Astrocyte (in vitro differentiated cells and primary cell): ENCODE measurements around the gene HOXD1. TPM values are rescaled to one million over a fixed set of nuclear protein-coding genes. Genes with fewer than 3 reads are reported as not detected.

Experiments
- DNase-seq: peaks from one replicate; pipeline ENCODE4 v3.0.0-alpha.2; 2010; ENCODE audit warnings: low read depth
- FAIRE-seq: peaks from 2 replicates; lab custom pipeline; 2011; peaks lifted over from hg19 to GRCh38; lab: Jason Lieb, UNC
- H2AFZ ChIP-seq: 2 replicates; pipeline ENCODE4 v1.6.0; 2012; ENCODE audit warnings: low read depth, low read length, inconsistent platforms
- H3K27ac ChIP-seq: 2 replicates; pipeline ENCODE4 v1.5.1; 2011; ENCODE audit warnings: low read depth, low read length, inconsistent platforms
- H3K27me3 ChIP-seq: 2 replicates; pipeline ENCODE4 v1.6.0; 2011; ENCODE audit warnings: low read length, inconsistent platforms; ENCODE audit not compliant: insufficient read depth
- H3K36me3 ChIP-seq: 2 replicates; pipeline ENCODE4 v1.5.1; 2011; ENCODE audit warnings: low read length, inconsistent platforms; ENCODE audit not compliant: insufficient read depth
- H3K4me1 ChIP-seq: 2 replicates; pipeline ENCODE4 v1.5.1; 2011; ENCODE audit warnings: low read length, inconsistent platforms; ENCODE audit not compliant: insufficient read depth
- H3K4me2 ChIP-seq: 2 replicates; pipeline ENCODE4 v1.6.0; 2012; ENCODE audit warnings: low read length, inconsistent platforms
- H3K4me3 ChIP-seq: 2 replicates; pipeline ENCODE4 v1.5.1; 2011; ENCODE audit warnings: low read depth, mild to moderate bottlenecking, low read length, inconsistent platforms; ENCODE audit not compliant: insufficient read depth
- H3K79me2 ChIP-seq: 2 replicates; pipeline ENCODE4 v1.6.0; 2012; ENCODE audit warnings: mild to moderate bottlenecking, low read length, inconsistent platforms; ENCODE audit not compliant: insufficient read depth
- H3K9ac ChIP-seq: 2 replicates; pipeline ENCODE4 v1.6.0; 2012; ENCODE audit warnings: mild to moderate bottlenecking, low read length, inconsistent platforms
- H3K9me3 ChIP-seq: 2 replicates; pipeline ENCODE4 v1.5.1; 2012; ENCODE audit warnings: low read depth, mild to moderate bottlenecking, low read length, inconsistent platforms; ENCODE audit not compliant: insufficient read depth
- H4K20me1 ChIP-seq: 2 replicates; pipeline ENCODE4 v1.6.0; 2012; ENCODE audit warnings: low read length, inconsistent platforms; ENCODE audit not compliant: insufficient read depth
- H3K27ac Mint-ChIP-seq: one replicate; pipeline ENCODE4 v1.8.0; 2021; ENCODE audit warnings: mild to moderate bottlenecking, mixed read lengths; ENCODE audit not compliant: unreplicated experiment
- H3K27me3 Mint-ChIP-seq: one replicate; pipeline ENCODE4 v1.8.0; 2021; ENCODE audit warnings: low read depth, mixed read lengths; ENCODE audit not compliant: unreplicated experiment
- H3K36me3 Mint-ChIP-seq: one replicate; pipeline ENCODE4 v1.8.0; 2021; ENCODE audit warnings: low read depth, mixed read lengths; ENCODE audit not compliant: unreplicated experiment
- H3K4me1 Mint-ChIP-seq: one replicate; pipeline ENCODE4 v1.8.0; 2021; ENCODE audit warnings: low read depth, mixed read lengths; ENCODE audit not compliant: unreplicated experiment
- H3K4me3 Mint-ChIP-seq: one replicate; pipeline ENCODE4 v1.8.0; 2021; ENCODE audit warnings: mild to moderate bottlenecking, moderate library complexity, mixed read lengths; ENCODE audit not compliant: unreplicated experiment
- H3K9me3 Mint-ChIP-seq: one replicate; pipeline ENCODE4 v1.8.0; 2021; ENCODE audit warnings: mild to moderate bottlenecking, mixed read lengths; ENCODE audit not compliant: unreplicated experiment
- CTCF ChIP-seq: IDR thresholded peaks from 2 replicates; pipeline ENCODE4 v1.5.1; 2011; ENCODE audit warnings: low read depth, mild to moderate bottlenecking, inconsistent platforms, low read length, moderate library complexity; ENCODE audit not compliant: insufficient read depth
- EZH2 ChIP-seq: IDR thresholded peaks from 2 replicates; pipeline ENCODE4 v1.6.1; 2012; ENCODE audit warnings: mild to moderate bottlenecking, low read length, inconsistent platforms; ENCODE audit not compliant: insufficient read depth
- total RNA-seq: library from RNA; stranded (reverse); gene quantifications from 2 replicates; pipeline ENCODE4 v1.2.1, GENCODE V29; 2021

HOXD1 gene
- total RNA-seq, 1 donor from 2014 or later, result not detected

DNA sequence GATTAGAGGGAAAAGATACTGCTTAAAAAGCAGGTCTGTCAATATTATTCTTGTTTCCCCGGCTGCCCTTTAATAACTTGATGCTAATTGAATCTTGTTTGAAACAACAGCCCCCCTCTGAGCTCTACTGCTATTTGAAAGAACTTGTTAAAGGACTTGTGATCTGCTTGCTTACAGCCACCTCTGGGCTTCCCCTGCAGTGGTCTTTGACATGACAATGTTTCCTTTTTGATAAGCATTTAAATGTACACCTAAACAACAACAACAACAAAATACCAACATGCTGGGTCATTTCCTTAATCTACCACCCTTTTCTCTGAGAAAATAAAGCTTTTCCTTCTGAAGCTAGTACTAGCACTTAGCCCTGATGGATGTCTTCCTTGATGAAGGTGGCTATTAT lies 3.9 kb downstream of the HOXD1 start:
- DNase-seq, result no peak
- no peak for TF ChIP-seq EZH2
- TF ChIP-seq CTCF, result no peak
- H3K4me2 ChIP-seq, result no peak overlapping the region
- peaks cover 54% of the 10 kb centered on the region for H3K27me3 ChIP-seq
- H3K79me2 ChIP-seq, result no peaks in the 10 kb centered on the region
- Mint-ChIP-seq H3K27ac (no peak overlapping the region), H3K9me3 (peaks cover 1% of the 10 kb centered on the region), H3K4me3 (no peak overlapping the region), H3K27me3 (peaks cover 63% of the 10 kb centered on the region), H3K4me1 (no peaks in the 10 kb centered on the region), H3K36me3 (no peaks in the 10 kb centered on the region)
- no peak for FAIRE-seq
- H3K9ac ChIP-seq, result no peak overlapping the region
- H3K9me3 ChIP-seq, result no peaks in the 10 kb centered on the region
- no peak overlapping the region for H3K27ac ChIP-seq
- H4K20me1 ChIP-seq, result no peaks in the 10 kb centered on the region
- peaks cover 12% of the 10 kb centered on the region for H3K4me1 ChIP-seq
- H3K4me3 ChIP-seq, result no peak overlapping the region
- H2AFZ ChIP-seq, result no peak overlapping the region
- H3K36me3 ChIP-seq, result no peaks in the 10 kb centered on the region

- Histone ChIP-seq H3K27me3 (peaks cover 48% of the 10 kb centered on the region), H2AFZ (no peak overlapping the region), H3K9ac (no peak overlapping the region), H3K4me3 (no peak overlapping the region), H3K9me3 (no peaks in the 10 kb centered on the region), H4K20me1 (no peaks in the 10 kb centered on the region), H3K36me3 (no peaks in the 10 kb centered on the region), H3K4me2 (no peak overlapping the region), H3K79me2 (no peaks in the 10 kb centered on the region), H3K4me1 (peaks cover 7% of the 10 kb centered on the region), H3K27ac (no peak overlapping the region)
- TF ChIP-seq EZH2, result no peak
- no peak for TF ChIP-seq CTCF
- Mint-ChIP-seq H3K4me1 (no peaks in the 10 kb centered on the region), H3K27ac (no peak overlapping the region), H3K27me3 (peaks cover 59% of the 10 kb centered on the region), H3K9me3 (no peaks in the 10 kb centered on the region), H3K4me3 (no peak overlapping the region), H3K36me3 (no peaks in the 10 kb centered on the region)
- DNase-seq, result no peak
- no peak for FAIRE-seq
These were observed 4.6 kb downstream of the HOXD1 start for GRCh38 chr2:176193048-176193447.

DNA sequence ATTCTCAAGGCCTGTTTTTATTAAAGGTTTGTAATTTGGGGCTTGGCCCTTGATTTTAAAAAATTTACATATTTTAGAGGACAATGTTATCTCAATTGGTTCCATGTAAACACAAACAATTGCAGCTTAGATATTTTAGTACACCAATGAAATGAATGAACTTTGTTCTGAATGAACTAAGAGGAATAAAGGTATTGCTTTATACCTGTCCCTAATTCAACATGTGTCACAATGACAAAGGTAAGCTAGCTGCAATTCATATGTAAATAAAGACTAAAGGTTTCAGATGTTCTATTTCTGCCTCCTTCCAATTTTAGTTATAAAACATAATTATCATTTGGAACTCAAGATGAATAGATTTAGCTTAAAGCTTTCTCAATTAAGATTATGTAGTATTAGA lies 11.4 kb downstream of the HOXD1 start:
- no peak for DNase-seq
- H3K4me3 Mint-ChIP-seq, result no peak overlapping the region
- H3K79me2 ChIP-seq, result no peaks in the 10 kb centered on the region
- peaks cover 2% of the 10 kb centered on the region for H3K9me3 Mint-ChIP-seq
- no peaks in the 10 kb centered on the region for H4K20me1 ChIP-seq
- no peak overlapping the region for H3K27ac ChIP-seq
- peaks cover 27% of the 10 kb centered on the region for H3K27me3 Mint-ChIP-seq
- H3K27ac Mint-ChIP-seq, result no peak overlapping the region
- TF ChIP-seq CTCF (no peak), EZH2 (no peak)
- H3K4me2 ChIP-seq, result no peak overlapping the region
- no peak overlapping the region for H2AFZ ChIP-seq
- no peak overlapping the region for H3K9ac ChIP-seq
- H3K4me3 ChIP-seq, result no peak overlapping the region
- H3K36me3 Mint-ChIP-seq, result no peaks in the 10 kb centered on the region
- H3K27me3 ChIP-seq, result no peaks in the 10 kb centered on the region
- no peaks in the 10 kb centered on the region for H3K4me1 Mint-ChIP-seq
- H3K9me3 ChIP-seq, result no peaks in the 10 kb centered on the region
- no peaks in the 10 kb centered on the region for H3K4me1 ChIP-seq
- FAIRE-seq, result no peak
- H3K36me3 ChIP-seq, result no peaks in the 10 kb centered on the region
